ENCODE data around the gene CLECL1. TPM values are rescaled to one million over a fixed set of nuclear protein-coding genes. Genes with fewer than 3 reads are reported as not detected.

The CLECL1 gene
- total RNA-seq, result not detected in 2 replicates

DNA sequence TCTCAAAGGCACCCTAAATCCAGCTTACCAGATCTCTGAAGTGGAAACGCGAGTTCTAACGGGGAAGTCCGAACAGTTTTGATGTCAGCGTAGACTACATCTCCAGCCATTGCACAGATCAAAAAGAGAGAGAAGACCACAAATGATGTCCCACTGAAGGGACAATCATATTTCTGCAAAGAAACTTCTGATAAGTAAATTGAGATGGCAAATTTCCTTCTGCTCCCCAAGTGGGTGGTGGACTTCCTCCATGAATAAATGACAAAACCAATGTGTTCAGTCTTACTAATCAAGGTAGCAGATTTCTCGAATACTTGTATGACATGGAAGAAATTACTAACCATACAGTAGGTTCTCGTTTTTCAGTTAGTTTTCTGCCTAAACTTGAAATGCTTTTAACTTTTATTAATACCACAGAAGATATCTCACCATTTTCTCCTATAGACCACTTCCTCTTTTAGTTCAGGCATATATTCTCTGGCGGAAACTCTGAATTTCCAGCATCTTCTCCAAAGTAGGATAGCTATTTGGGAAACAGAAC is at the start of gene CLECL1:
Gene CLECL1 (minus strand): TSS at position 177 of the 541 bp plus-strand sequence.
- DNase-seq (ENCODE audit: extremely low read depth, low read depth, low spot score), result no peak

DNA sequence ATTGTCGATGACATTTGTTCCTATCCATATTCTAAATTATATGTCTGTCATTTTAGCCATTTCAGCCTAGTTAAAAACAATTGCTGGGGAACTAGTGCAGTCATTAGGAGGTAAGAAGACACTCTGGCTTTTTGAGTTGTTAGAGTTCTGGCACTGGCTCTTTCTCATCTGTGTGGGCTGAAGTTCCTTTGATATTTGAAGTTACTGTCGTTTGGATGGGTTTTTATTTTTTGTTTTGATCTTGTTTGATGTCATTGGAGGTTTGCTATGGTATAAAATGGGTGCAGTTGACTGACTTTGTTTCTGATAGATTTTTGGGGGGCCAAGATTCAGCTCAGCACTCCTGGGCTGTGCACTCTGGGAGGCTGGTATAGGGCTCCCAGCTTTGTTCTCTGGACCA is 48.5 kb upstream of the CLECL1 start:
- DNase-seq (ENCODE audit: extremely low read depth, low read depth, low spot score), result no peak

DNA sequence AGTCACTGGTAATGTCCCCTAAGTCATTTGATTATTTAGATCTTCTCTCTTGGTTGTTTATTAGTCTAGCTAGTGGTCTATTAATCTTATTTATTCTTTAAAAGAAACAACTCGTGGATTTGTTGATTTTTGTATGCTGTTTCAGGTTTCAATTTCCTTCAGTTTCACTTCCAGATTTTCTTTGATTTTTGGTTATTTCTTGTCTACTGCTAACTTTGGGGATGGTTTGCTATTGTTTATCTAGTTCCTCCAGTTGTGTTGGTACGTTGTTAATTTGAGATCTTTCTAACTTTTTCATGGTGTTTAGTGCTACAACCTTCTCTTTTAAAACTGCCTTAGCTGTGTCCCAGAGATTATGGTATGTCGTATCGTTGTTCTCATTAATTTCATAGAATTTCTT is 46.3 kb upstream of the CLECL1 start:
- DNase-seq (ENCODE audit: extremely low read depth, low read depth, low spot score), result no peak

DNA sequence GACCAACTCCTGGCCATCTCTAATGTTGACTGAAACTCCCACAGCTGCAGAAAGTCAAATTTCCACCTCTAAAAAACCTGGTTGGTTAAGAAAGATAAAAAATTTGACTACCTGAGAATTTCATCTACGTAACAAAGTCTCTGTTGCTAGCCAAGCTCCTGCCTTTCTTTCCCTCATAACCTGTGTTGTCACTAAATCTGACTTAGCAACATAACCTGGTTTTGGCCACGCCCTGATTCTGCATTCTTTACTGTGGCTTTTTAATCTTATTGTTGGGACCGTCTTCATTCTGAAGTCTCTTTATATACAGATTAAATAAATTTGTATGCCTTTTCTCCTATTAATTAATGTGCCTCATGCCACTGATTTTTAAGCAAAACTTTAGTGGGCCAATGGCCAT is 43.9 kb upstream of the CLECL1 start:
- no peak for DNase-seq (ENCODE audit: extremely low read depth, low read depth, low spot score)

DNA sequence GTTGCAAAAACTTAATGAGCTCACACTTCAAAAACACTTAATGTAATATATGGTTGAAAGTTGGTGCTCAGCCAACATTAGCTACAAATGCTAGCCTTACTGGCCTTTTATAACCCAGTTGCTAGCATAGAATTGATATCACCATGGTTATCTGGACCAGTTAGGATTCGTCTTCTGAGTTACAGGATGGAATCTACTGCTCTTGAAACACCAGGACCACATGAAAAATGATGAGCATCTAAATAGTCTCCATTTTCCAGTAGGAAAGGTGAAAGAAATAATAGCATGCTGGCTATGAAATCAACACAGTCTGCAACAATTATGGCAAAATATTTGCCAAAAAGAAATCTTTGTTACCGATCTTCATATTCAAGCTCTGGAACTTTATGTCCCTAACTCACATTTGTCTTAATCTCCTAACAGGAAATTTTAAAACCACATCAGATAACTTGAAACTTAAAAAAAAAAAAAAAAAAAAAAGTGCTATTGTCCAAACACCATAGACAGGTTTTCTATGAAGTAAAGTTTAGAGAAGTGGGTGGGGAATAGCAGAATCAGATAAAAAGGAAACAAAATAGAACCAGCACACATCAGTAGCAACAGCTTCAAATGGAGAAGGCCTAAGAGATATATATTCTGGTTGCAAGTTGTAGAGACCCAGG is 40.5 kb upstream of the CLECL1 start:
- no peak for DNase-seq (ENCODE audit: extremely low read depth, low read depth, low spot score)

DNA sequence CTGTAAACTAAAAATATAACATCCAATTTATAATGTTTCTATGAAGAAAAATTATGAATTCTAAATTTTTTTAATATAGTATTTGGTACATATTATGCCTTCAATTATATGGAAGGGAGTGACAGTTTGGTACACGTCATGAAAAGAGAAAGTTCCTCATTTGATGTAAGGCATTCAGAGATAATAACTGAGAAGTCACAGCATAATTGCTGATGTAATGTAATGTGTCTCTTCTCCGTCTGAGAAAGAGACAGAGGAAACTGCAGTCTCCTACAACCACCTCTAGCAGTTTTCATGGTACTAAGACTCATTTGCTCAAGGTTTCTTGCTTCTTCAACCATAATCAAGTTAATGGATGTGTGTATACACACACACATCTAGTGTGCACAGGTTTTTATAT is 30.1 kb upstream of the CLECL1 start:
- no peak for DNase-seq (ENCODE audit: extremely low read depth, low read depth, low spot score)

DNA sequence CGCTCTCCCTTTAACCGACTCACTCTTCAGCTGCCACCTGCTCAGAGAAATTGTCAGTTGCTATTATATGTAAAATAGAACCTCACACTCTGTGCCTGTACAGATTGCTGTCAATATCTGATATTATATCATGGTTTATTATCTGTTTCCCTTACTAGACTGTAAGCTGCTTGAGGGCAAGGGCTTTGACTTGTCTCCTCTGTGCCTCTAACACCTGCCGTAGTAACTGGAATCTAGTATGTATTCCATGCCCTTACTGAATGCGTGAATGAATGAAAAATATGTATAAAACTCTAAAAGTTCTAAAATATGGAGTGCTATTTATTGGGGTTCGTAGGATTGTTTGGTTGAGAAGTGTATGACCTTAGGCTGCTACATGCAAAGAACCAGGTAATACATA is 29.5 kb upstream of the CLECL1 start:
- no peak for DNase-seq (ENCODE audit: extremely low read depth, low read depth, low spot score)

DNA sequence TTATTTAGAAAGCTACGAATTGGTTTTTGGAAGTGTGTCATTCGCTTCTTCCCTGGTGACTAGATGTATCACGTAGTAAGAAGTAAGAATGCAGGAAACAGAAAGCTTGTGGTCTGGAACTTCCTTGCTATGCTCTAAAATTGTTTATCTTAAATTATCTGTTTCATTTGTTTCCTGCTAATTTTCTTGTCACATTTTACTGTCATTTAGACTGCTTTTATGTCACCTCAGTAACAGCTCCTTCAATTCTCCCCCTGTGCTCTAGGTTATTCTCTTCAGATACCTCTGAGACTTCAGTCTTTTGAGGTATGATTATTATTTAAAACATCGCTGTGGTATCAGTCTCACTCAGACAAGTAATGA is 28.5 kb upstream of the CLECL1 start:
- no peak for DNase-seq (ENCODE audit: extremely low read depth, low read depth, low spot score)

DNA sequence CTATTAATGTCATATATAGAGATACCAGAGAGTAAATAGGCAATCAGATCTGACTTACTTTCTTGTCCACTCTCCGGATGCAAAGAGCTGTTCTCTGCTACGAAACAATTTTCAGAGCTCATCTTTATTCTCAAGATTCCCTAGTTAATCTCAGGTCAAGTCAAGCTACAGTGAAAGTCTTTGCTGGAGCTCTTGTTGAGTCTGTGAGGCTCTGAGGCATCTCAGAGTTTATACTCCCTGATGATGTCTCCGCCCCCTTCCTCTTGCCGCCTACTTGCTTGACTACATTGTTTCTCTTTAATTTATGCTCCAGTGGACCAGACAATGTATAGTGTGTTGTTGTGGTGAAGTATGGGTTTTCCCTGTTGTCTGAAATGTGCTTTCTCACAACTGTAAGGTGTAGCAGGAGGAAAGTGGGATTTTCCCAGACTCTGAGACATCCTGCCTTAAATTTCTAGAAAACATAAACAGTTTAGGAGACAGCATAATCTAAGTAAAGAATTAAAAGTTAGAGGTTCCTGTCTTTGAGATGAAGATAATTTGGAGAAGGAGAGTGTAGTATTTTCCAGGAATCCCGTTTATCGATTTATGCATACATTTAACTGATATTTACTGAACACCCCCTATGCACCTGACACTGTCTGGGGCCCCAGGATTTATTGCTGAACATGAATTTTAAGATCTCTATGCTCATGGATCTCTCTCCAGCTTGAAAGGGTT is 28.0 kb upstream of the CLECL1 start, which contains the start of gene CD69:
Gene CD69 (minus strand): TSS at position 203 of the 720 bp plus-strand sequence. CDS start 81 bp downstream, at position 122.
- DNase-seq (ENCODE audit: extremely low read depth, low read depth, low spot score), result no peak

DNA sequence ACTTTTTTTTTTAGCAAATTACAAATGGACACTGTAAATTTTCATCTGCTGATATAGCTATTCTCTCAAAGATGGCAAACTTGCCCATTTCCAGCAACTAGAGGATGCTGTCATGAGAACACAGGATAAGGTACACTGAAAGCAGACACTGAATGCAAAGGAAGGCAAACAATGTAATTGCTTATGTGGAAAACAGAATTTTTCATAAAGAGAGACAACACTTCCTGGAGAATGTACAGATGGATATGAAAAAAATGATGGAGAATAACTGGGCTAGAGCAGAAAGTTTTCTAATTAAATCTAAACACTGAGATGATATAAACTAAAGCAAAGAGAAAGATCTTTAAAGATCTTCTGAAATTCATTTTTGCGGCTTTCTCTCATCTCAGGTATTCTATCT is 27.2 kb upstream of the CLECL1 start:
- DNase-seq (ENCODE audit: extremely low read depth, low read depth, low spot score), result no peak

DNA sequence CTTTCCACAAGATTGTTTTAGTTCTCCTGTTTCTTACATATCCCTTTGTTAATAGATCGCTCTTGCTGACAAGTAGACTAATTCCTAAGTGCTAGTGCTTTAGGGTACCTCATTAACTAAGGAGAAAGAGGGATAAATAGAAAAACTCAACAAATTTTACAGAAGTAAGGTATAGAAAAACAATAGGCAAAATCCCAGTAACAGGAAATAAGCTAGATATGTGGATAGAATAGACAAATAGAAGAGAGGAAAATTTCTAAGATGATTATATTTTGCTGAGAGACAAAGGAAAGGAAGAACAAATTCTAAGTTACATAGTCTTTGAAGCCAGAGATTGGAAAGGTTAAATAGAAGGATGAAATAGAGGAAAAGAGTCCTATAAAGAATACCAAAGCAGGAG is 26.8 kb upstream of the CLECL1 start:
- no peak for DNase-seq (ENCODE audit: extremely low read depth, low read depth, low spot score)

DNA sequence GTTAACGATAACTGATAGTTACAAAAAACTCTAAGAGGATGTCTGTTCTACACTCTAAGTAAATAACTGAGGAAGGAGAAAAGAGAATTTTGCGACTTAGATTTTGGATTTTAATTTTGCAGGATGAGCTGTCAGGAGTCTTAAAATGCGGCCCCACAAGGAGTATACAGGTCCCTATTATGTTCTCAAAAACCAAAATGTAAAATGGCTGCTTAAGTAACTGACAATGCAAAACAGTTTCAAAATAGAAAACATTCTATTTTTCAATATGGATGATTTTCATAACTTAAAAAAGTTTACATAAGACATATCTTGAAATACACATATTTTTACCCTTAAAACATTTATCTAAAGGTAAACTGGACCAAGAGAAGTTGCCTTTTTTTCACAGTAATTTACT is 25.2 kb upstream of the CLECL1 start:
- no peak for DNase-seq (ENCODE audit: extremely low read depth, low read depth, low spot score)

DNA sequence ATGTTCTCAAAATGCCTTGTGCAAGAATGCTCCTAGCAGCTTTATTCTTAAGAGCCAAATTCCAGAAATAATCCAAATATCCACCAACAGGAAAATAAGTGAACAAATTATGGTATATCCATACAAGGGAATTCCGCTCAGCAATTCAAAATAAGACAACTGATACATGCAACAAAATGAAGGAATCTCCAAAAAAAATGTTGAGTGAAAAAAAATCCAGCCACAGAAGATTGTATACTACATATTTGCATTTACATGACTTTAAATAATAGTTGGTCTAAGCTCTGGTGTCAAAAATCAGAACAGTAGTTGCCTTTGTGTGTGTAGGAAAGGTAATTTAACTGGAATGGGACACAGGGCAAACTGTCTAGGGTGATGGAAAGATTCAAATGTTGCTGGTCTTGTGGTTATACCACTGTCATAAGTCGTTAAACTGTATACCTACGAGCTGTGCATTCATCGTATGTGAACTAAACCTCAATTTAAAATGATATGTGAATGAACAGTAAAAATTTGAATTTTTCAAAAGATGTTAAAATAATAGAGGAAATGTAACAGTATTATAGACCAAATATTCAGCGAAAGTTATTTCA is 24.6 kb upstream of the CLECL1 start:
- DNase-seq (ENCODE audit: extremely low read depth, low read depth, low spot score), result no peak

DNA sequence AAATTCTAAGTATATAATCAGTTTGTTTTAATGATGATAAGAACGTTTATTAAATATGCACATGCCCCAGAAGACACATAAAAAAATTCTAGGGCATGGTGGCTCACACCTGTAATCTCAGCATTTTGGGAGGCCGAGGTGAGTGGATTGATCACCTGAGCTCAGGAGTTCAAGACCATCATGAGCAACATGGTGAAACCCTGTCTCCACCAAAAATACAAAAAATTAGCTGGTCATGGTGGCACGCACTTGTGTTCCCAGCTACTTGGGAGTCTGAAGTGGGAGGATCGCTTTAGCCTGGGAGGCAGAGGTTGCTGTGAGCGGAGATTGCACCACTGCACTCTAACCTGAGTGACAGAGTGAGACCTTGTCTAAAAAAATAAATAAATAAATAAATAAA is 23.8 kb upstream of the CLECL1 start:
- DNase-seq (ENCODE audit: extremely low read depth, low read depth, low spot score), result no peak

DNA sequence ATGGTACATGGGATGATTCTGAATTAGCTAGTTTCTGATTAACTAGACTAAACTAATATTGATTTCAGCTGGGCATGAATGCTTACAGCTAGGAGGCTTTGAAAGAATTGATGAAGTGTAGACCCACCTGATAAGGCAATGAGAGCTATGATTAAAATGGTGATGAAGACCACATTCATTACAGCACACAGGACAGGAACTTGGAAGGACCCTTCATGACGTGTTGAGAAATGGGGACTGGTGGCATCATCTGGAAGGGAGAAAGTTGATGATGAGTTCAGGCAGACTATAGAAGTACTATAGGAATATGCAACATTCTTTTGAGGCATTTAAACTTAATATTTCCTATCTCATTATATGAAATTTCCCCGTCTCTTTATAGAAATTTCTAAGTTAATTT is 23.3 kb upstream of the CLECL1 start:
- DNase-seq (ENCODE audit: extremely low read depth, low read depth, low spot score), result no peak

DNA sequence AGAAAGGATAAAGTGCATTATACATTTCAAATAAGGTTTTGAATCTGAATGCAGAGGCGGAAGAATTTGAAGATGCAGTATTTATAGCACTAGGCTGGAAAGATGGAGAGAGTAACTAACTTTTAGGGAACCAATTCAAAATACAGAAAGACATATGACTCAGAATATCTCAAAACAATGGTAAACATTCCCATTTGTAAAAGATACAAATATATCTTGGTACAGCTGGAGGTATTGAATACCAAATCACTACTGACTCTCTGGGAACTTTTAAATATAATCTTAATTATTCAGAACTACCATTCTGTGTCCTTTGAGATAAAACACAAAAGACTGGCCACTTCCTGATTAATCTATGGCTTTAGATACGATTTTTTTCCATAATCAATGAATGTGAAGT is 22.7 kb upstream of the CLECL1 start:
- no peak for DNase-seq (ENCODE audit: extremely low read depth, low read depth, low spot score)

DNA sequence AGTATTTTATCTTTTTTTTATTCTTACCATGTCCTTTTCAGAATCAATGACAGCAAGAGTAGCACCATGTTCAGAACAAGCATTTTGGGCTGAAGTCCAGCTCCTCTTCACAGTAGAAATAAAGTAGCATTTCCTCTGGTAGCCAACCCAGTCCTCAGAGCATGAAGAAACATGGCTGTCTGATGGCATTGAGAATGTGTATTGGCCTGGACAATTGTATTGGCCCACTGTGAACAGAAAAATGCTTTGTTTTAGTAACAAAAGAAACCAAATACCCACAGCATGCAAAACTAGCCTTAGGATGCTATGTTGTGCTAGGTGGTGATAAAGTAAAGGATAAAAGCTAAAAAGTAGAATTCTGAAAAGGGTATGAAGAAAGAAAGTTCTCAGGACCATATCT is 22.1 kb upstream of the CLECL1 start:
- DNase-seq (ENCODE audit: extremely low read depth, low read depth, low spot score), result no peak

DNA sequence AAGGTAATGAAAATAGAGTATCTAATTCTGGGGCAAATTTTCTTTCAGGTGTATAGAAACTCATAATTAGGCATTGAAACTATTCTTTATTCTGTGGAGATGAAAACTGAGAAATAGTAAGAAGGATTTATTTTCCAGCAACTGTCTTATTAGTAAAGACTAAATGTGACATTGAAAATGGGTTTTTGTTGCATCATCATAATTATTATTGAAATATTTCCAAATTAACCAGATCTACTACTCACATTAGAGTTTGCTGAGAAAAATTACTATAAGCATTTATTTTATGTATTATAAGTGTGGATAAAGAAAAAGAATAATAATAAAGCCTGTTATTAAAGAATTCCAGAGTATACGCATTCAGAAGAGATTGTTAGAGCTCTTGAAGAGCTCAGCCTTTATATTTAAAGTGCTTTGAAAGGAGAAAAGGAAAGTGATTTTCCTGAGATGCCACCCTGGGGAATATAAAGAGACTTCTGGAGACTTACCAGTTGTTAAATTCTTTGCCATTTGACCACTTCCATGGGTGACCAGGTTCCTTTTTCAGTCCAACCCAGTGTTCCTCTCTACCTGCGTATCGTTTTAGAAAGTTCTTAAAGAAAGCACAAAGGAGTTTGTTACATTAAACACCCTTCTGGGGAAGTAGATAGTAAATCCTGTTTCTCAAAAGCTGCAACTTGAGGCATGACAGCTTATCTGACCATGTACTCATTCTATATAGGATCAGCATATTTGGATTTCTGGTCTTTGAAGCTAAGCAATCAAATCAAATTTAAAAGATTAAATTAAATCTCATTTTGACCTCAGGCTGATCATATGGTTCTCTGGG is 21.4 kb upstream of the CLECL1 start:
- DNase-seq (ENCODE audit: extremely low read depth, low read depth, low spot score), result no peak

DNA sequence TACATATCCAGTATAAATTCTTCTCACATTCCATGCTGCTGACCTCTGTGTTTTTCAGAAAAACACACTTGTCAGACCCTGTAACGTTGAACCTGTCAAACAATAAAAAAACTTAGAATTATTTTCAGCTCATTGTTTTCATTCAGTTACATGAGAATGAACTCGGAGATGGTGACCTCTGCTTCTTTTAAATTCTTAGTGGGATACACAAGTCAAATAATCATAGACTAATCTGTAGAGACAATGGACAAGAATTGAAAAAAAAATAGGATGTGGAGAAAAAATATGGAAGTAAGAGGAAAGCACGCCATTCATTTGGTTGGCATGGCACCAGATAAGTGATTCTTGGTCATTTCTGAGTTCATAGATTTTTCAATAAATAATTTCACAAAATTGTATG is 20.6 kb upstream of the CLECL1 start:
- DNase-seq (ENCODE audit: extremely low read depth, low read depth, low spot score), result no peak

DNA sequence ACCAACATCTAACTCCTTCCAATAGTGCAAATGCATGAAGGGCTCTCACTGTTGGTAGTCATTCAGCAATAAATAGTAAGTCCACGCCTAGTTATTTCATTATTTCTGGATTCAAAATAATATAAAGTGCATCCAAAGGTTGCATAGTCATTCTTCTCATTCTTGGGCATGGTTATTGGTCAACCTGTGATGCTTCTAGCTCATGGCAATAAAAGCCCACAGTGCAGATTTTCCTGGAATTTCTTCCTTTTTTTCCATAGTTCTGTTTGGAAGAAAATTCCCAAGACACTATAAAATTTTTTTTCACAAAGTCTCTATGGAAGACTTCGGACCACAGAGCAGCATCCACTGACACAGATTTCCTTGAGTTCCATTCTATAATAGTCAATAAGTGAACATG is 20.2 kb upstream of the CLECL1 start:
- no peak for DNase-seq (ENCODE audit: extremely low read depth, low read depth, low spot score)
